Duodenal mucosa (tissue), 2 donors: Measurements from ENCODE around the gene SLC25A15.

Source experiments
- H3K27ac ChIP-seq: one replicate; pipeline ENCODE4 v1.7.0; 2013; ENCODE audit warnings: low read depth, low read length
- H3K27me3 ChIP-seq, 2 donors: one replicate each; pipeline ENCODE4 v1.7.0; 2013; ENCODE audit warnings: low read length in 2 of 2, control low read depth in 1 of 2; ENCODE audit not compliant: insufficient read depth in 2 of 2, control insufficient read depth in 1 of 2
- H3K36me3 ChIP-seq, 2 donors: one replicate each; pipeline ENCODE4 v1.7.0; 2013; ENCODE audit warnings: low read length in 2 of 2, control low read depth in 1 of 2; ENCODE audit not compliant: insufficient read depth in 2 of 2, control insufficient read depth in 1 of 2
- H3K4me1 ChIP-seq, 2 donors: one replicate each; pipeline ENCODE4 v1.7.0; 2013; ENCODE audit warnings: low read length in 2 of 2, control low read depth in 1 of 2; ENCODE audit not compliant: insufficient read depth in 2 of 2, control insufficient read depth in 1 of 2
- H3K4me3 ChIP-seq, 2 donors: one replicate each; pipeline ENCODE4 v1.7.0; 2013; ENCODE audit warnings: low read length in 2 of 2, low read depth in 1 of 2
- H3K9ac ChIP-seq, 2 donors: one replicate each; pipeline ENCODE4 v1.7.0; 2013; ENCODE audit warnings: low read length in 2 of 2, low read depth in 1 of 2
- H3K9me3 ChIP-seq, 2 donors: one replicate each; pipeline ENCODE4 v1.7.0; 2013; ENCODE audit warnings: low read length in 2 of 2, control low read depth in 1 of 2; ENCODE audit not compliant: control insufficient read depth in 1 of 2

Gene SLC25A15

DNA sequence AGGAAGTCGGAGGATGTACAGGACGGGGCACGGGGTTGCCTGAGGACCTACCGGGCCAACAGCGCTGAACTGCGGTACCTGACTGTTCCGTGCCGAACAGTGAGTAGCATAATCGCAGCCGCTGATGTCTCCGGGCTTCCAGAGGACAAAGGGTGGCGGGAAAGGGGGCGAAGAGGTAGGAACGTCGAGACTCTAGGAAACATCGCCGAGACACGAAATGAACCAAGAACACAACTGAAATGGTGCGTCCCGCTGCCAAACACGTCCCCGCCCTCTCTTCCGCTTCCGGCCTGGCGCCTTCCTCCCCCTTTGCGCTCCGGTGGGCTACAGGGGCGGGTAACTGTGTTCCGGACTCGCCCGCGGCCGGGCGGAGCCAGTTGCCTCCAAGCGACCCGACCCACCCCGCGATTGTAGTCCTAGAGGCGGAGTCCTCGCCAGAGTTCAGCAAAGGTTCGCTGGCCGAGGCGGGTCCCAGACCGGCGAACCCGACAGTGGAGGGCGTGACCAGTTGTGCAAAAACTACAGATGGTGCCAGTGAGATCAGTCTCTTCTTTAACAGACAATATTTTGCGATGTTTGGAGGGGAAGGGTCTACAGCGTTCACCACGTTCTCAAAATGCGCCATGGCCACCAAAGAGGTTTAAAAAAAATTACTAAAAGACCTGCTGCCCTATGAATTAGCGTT is 18.3 kb upstream of the SLC25A15 start, which contains the start of gene MRPS31:
TSS of gene MRPS31 (minus strand) at position 257 of the 685 bp plus-strand sequence. CDS start at position 203, 54 bp downstream.
- peak within 1 kb of the TSS; percentile 95 to 98 for H3K9ac ChIP-seq

DNA sequence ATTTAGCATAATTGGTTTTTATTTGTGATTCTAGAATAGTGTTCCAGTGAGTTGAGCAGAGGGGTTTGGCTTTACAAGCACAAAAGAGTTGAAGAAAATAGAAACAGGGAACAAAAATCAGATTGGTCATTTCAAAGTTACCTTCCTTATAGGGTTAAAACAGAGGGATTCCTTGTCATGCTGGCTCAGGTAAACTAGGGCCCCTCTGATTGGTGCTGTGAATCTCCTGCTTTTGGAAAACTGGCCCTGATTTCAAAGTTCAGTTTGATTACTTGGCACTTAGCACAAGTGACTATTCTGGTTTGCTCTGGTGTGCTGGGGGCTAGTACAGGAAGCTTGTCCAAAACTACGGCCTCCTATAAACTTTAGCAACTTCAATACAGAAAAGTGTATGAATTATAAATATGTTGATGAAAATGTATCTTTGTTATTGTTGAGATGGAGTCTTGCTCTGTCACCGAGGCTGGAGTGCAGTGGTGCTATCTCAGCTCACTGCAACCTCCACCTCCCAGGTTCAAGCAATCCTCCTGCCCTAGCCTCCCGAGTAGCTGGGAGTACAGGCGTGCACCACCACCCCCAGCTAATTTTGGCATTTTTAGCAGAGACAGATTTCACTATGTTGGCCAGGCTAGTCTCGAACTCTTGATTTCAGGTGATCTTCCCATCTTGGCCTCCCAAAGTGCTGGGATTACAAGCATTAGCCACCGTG is 16.5 kb upstream of the SLC25A15 start:
- no peaks in the 10 kb centered on the region for H3K36me3 ChIP-seq
- H3K27me3 ChIP-seq = no peaks in the 10 kb centered on the region
- H3K9ac ChIP-seq = no peak overlapping the region
- H3K9me3 ChIP-seq = no peaks in the 10 kb centered on the region
- no peak overlapping the region for H3K27ac ChIP-seq
- H3K4me1 ChIP-seq = peaks cover 15 to 22% of the 10 kb centered on the region in 2 donors
- no peak overlapping the region for H3K4me3 ChIP-seq

More for the DNA sequence above, 18.3 kb upstream of the SLC25A15 start, which contains the start of gene MRPS31:
- Histone ChIP-seq H3K27me3 (no peaks in the 10 kb centered on the region), H3K9me3 (no peaks in the 10 kb centered on the region), H3K4me1 (peaks cover 8 to 12% of the 10 kb centered on the region in 2 donors), H3K36me3 (peaks cover 0 to 4% of the 10 kb centered on the region in 2 donors), H3K27ac (peak within 1 kb of the TSS; percentile 83), H3K4me3 (peak within 1 kb of the TSS; percentile 93 to 100)

- Histone ChIP-seq H3K27ac (no peak overlapping the region), H3K27me3 (no peaks in the 10 kb centered on the region), H3K4me3 (no peak overlapping the region), H3K4me1 (peaks cover 15 to 20% of the 10 kb centered on the region in 2 donors), H3K9me3 (no peaks in the 10 kb centered on the region), H3K36me3 (no peaks in the 10 kb centered on the region), H3K9ac (no peak overlapping the region)
Observed at GRCh38 chr13:40774672-40775071, 14.7 kb upstream of the SLC25A15 start.

DNA sequence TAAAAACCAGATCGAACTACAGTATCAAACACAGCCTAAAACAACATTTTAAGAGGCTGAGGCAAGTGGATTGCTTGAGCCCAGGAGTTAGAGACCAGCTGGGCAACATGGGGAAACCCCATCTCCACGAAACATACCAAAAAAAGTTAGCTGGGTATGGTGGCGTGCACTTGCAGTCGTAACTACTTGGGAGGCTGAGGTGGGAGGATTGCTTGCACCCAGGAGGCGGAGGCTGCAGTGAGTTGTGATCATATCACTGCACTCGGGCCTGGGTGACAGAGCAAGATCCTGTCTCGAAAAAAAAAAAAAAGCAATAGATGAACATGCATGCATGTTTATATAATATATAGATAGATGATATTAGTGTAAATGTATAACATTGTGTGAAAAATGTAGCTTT is 13.2 kb upstream of the SLC25A15 start:
- no peaks in the 10 kb centered on the region for H3K36me3 ChIP-seq
- no peak overlapping the region for H3K4me3 ChIP-seq
- no peak overlapping the region for H3K27ac ChIP-seq
- H3K9ac ChIP-seq = no peak overlapping the region
- no peaks in the 10 kb centered on the region for H3K9me3 ChIP-seq
- H3K4me1 ChIP-seq = peaks cover 7 to 20% of the 10 kb centered on the region in 2 donors
- no peaks in the 10 kb centered on the region for H3K27me3 ChIP-seq

DNA sequence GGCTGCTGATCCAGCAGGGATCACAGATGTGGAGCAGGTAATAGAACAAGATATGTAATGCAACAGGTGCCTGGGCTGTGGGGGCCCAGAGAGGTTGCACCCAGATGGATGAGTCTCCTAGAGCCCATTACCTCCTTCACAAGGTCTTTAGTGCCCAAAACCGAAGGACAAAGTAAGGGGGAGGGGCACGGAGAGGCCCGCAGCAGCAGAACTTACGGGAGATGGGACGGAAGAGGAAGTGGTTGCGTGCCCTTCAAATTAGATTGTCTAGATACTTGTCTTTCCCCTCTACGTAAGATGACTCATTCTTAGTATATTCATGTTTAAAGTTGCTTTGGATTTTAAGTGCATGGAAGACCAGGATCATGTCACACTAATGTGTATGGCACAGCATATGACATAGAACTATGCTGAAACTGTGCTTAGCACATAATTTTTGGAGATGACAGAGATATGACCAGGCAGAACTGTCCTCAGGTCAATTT is 12.7 kb upstream of the SLC25A15 start:
- Histone ChIP-seq H3K27ac (no peak overlapping the region), H3K36me3 (no peaks in the 10 kb centered on the region), H3K4me3 (peak overlapping the region in 1 of 2 donors; percentile 11), H3K27me3 (no peaks in the 10 kb centered on the region), H3K9ac (no peak overlapping the region), H3K9me3 (no peaks in the 10 kb centered on the region), H3K4me1 (peaks cover 7 to 20% of the 10 kb centered on the region in 2 donors)

DNA sequence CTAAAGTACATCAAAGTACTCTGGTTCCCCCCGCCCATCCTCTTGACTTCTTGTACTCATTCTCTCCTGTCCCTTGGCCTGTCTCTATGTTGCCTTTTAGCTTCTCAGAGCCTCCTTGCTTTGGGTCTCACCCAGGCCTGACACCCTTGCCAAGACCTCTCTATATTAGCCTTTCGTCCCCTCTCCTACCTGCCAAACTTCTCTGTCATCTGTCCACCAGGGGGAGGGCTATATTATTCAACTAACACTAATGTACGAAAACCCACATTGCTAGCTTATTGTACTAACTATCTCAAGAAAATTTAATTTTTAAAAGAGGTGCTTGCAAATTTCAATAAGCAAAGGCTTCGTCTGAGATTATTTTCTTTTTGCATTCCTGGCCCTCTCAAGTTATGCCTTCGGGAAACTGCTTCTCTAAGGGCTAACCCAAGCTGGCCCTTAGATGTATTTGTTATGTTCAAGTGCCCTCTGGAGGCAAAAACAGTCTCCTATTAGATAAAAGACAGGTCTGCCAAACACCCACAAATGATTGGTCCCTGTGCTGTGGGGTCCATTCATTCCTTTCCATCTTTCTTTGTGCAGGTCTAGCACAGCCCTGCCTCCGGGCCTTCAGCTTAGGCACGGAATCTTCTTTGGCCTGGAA is 12.1 kb upstream of the SLC25A15 start:
- H3K27me3 ChIP-seq = no peaks in the 10 kb centered on the region
- peak overlapping the region in 1 of 2 donors; percentile 11 for H3K4me3 ChIP-seq
- no peaks in the 10 kb centered on the region for H3K36me3 ChIP-seq
- H3K9ac ChIP-seq = no peak overlapping the region
- peaks cover 7 to 17% of the 10 kb centered on the region in 2 donors for H3K4me1 ChIP-seq
- no peak overlapping the region for H3K27ac ChIP-seq
- no peaks in the 10 kb centered on the region for H3K9me3 ChIP-seq

DNA sequence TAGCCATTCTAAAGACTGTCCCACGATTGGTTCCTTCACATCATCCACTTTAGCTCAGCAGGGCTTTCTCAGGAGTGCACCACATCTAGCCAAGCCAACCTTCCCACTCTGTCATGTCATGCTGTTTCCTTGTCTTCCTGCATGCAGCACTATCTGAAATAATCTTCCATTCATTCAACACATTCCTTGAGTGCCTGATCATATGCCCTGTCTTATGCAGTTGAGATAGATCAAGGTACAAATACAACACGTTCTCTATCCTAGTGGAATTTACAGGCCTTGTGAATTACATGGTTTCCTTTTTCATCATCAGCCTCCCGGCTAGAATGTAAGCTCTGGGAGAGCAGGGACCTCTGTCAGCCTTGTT is 11.6 kb upstream of the SLC25A15 start:
- no peak overlapping the region for H3K9ac ChIP-seq
- H3K36me3 ChIP-seq = no peaks in the 10 kb centered on the region
- H3K27ac ChIP-seq = no peak overlapping the region
- H3K4me1 ChIP-seq = peaks cover 7 to 12% of the 10 kb centered on the region in 2 donors
- no peaks in the 10 kb centered on the region for H3K27me3 ChIP-seq
- no peaks in the 10 kb centered on the region for H3K9me3 ChIP-seq
- H3K4me3 ChIP-seq = no peak overlapping the region

DNA sequence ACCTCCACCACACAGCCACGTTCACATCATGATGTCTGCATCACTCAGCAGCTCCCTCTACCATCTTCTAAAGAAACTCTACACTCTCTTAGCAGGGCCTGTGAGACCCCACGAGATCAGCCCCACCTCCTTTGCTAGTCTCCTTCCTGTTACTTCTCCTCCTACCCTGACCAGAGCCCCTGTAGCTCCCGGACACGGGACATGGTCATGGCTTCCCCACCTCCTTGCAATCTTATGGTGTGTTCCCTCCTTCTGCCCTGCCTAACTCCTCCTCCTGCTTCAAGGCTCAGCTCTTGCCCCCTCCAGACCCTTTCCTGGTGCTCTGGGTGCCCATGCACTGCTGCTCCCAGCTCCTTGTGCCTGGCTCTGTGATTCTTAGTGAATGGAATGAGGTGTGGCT is 10.4 kb upstream of the SLC25A15 start:
- Histone ChIP-seq H3K4me3 (no peak overlapping the region), H3K27ac (no peak overlapping the region), H3K4me1 (peaks cover 7 to 12% of the 10 kb centered on the region in 2 donors), H3K9ac (no peak overlapping the region), H3K27me3 (no peaks in the 10 kb centered on the region), H3K9me3 (no peaks in the 10 kb centered on the region), H3K36me3 (no peaks in the 10 kb centered on the region)

- H3K27ac ChIP-seq = no peak overlapping the region
- H3K9ac ChIP-seq = no peak overlapping the region
- peaks cover 7 to 12% of the 10 kb centered on the region in 2 donors for H3K4me1 ChIP-seq
- H3K4me3 ChIP-seq = no peak overlapping the region
- no peaks in the 10 kb centered on the region for H3K36me3 ChIP-seq
- H3K9me3 ChIP-seq = no peaks in the 10 kb centered on the region
- H3K27me3 ChIP-seq = no peaks in the 10 kb centered on the region
Observed at GRCh38 chr13:40779796-40780285, 9.6 kb upstream of the SLC25A15 start.
